Measurements from ENCODE around the gene PITRM1. TPM values are rescaled to one million over a fixed set of nuclear protein-coding genes. Genes with fewer than 3 reads are reported as not detected.

PITRM1 gene
- total RNA-seq, 1 donor from 2014 or later = 84.9 TPM

DNA sequence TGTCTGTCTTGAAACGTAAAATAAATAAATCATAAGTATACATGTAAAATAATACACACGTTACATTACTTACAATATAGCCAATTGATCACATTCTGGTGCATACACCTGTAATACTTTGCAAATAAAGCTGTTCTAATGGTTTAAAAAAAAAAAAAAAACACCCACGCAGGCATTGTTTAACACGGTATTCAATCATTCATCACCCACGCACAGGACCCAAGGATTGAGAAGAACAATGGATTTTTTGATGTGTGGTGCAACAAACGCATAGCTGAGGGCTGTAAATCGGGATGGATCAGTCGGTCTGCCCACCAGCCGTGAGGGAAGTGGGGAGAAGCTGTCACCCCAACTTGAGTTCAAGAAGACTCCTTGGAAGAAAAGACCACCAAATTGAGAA is 8.7 kb downstream of the PITRM1 start:
- H3K27me3 Mint-ChIP-seq (ENCODE audit: low read depth) = no peaks in the 10 kb centered on the region
- H3K4me1 Mint-ChIP-seq (ENCODE audit: low read depth) = no peaks in the 10 kb centered on the region
- H3K27ac Mint-ChIP-seq (ENCODE audit: unreplicated experiment) = no peak overlapping the region
- no peak for DNase-seq (ENCODE audit: low spot score)
- no peak overlapping the region for H3K4me3 Mint-ChIP-seq (ENCODE audit: unreplicated experiment)
- peaks cover 50% of the 10 kb centered on the region for H3K36me3 Mint-ChIP-seq (ENCODE audit: low read depth)
- H3K9me3 Mint-ChIP-seq (ENCODE audit: low read depth) = no peaks in the 10 kb centered on the region
- TF ChIP-seq, protein P1, sequence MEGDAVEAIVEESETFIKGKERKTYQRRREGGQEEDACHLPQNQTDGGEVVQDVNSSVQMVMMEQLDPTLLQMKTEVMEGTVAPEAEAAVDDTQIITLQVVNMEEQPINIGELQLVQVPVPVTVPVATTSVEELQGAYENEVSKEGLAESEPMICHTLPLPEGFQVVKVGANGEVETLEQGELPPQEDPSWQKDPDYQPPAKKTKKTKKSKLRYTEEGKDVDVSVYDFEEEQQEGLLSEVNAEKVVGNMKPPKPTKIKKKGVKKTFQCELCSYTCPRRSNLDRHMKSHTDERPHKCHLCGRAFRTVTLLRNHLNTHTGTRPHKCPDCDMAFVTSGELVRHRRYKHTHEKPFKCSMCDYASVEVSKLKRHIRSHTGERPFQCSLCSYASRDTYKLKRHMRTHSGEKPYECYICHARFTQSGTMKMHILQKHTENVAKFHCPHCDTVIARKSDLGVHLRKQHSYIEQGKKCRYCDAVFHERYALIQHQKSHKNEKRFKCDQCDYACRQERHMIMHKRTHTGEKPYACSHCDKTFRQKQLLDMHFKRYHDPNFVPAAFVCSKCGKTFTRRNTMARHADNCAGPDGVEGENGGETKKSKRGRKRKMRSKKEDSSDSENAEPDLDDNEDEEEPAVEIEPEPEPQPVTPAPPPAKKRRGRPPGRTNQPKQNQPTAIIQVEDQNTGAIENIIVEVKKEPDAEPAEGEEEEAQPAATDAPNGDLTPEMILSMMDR (IDR thresholded peaks at IDR 0.05) = no peak

DNA sequence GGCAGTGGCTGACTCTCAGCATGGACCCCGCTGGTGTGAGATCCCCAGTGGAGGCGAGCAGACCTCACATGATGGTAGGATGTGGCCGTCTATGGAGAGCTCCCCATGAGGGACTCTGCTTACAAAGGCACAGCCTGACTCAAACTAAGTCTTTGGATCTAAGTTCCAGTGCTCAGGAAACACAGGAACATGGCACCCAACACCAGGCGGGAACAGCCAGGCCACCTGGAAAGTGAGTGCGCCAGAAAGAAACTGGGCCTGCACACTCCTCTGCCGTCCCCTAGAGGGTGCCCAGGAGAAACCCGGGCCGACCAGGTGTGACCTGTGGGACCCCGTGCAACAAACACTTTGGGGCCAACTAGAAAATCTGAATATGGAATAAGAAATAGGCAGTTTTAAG is 10.0 kb downstream of the PITRM1 start:
- H3K36me3 Mint-ChIP-seq (ENCODE audit: low read depth) = peaks cover 58% of the 10 kb centered on the region

DNA sequence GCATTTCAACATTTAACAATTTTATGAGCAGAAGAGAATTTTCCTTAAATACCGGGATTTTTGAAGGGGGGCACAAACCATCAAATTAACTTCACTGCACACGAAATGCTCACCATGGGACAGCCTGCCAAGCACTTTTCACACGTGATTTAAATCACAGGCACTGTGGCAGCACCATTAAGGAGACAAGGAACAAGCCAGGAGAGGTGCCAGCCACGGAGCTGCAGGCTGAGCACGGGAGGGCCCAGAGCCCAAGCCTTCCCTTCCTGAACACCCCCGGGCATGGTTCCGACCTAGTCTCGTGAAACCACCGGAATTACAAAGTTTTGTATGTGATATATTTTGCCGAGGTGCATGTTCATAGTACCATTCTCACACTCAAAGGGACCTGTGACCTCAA is 13.4 kb downstream of the PITRM1 start:
- H3K27me3 Mint-ChIP-seq (ENCODE audit: low read depth) = no peaks in the 10 kb centered on the region
- H3K9me3 Mint-ChIP-seq (ENCODE audit: low read depth) = no peaks in the 10 kb centered on the region
- no peak overlapping the region for H3K27ac Mint-ChIP-seq (ENCODE audit: unreplicated experiment)
- DNase-seq (ENCODE audit: low spot score) = no peak
- H3K36me3 Mint-ChIP-seq (ENCODE audit: low read depth) = peaks cover 53% of the 10 kb centered on the region
- H3K4me1 Mint-ChIP-seq (ENCODE audit: low read depth) = no peaks in the 10 kb centered on the region
- TF ChIP-seq, protein P1 (IDR thresholded peaks at IDR 0.05) = no peak
- no peak overlapping the region for H3K4me3 Mint-ChIP-seq (ENCODE audit: unreplicated experiment)

More for the DNA sequence above, 10.0 kb downstream of the PITRM1 start:
- no peaks in the 10 kb centered on the region for H3K27me3 Mint-ChIP-seq (ENCODE audit: low read depth)
- no peaks in the 10 kb centered on the region for H3K4me1 Mint-ChIP-seq (ENCODE audit: low read depth)
- TF ChIP-seq, protein P1 (IDR thresholded peaks at IDR 0.05) = peak; percentile 36
- no peak for DNase-seq (ENCODE audit: low spot score)
- no peak overlapping the region for H3K4me3 Mint-ChIP-seq (ENCODE audit: unreplicated experiment)
- H3K9me3 Mint-ChIP-seq (ENCODE audit: low read depth) = no peaks in the 10 kb centered on the region
- no peak overlapping the region for H3K27ac Mint-ChIP-seq (ENCODE audit: unreplicated experiment)

DNA sequence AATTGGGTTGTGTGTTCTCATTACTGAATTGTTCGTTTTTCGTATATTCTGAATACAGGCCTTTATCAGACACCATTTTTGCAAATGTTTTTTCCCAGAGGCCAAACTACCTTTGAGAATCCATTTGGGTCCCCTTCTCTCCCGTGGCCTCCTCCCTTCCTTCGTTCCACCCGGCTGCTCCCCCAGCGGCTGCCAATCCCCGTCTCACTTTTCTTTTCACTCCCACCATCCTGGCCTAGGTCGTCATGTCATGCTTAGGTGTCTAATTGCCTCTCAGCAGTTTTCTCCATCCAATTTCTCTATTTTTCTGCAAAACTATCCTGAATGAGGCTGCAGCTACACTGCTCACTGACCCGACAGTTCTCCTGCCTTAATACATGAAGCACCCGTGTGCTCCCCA is 17.9 kb downstream of the PITRM1 start:
- Mint-ChIP-seq H3K36me3 (ENCODE audit: low read depth) (peaks cover 64% of the 10 kb centered on the region), H3K27ac (ENCODE audit: unreplicated experiment) (no peak overlapping the region), H3K4me1 (ENCODE audit: low read depth) (no peaks in the 10 kb centered on the region), H3K27me3 (ENCODE audit: low read depth) (no peaks in the 10 kb centered on the region), H3K9me3 (ENCODE audit: low read depth) (no peaks in the 10 kb centered on the region), H3K4me3 (ENCODE audit: unreplicated experiment) (no peak overlapping the region)
- no peak for DNase-seq (ENCODE audit: low spot score)
- TF ChIP-seq, protein P1 (IDR thresholded peaks at IDR 0.05) = no peak

DNA sequence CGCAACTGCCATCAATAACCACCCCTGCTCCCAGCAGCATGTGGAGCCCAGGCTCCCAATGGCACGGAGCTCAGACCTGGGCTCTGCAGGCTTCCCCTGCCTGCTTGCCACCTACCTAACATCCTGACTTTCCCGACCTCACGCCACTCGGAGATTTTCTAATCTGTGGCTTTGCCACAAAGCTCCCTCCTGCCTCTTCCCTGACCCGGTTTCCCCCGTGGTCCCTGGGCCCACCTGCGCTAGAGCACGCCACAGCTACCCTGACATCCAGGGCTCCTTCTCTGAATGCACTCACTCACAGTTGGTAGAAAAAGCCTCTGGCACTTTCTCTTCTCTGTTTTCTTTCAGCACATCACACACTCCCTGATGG is 20.0 kb downstream of the PITRM1 start:
- Mint-ChIP-seq H3K4me3 (ENCODE audit: unreplicated experiment) (no peak overlapping the region), H3K9me3 (ENCODE audit: low read depth) (no peaks in the 10 kb centered on the region), H3K4me1 (ENCODE audit: low read depth) (no peaks in the 10 kb centered on the region), H3K27me3 (ENCODE audit: low read depth) (no peaks in the 10 kb centered on the region), H3K27ac (ENCODE audit: unreplicated experiment) (no peak overlapping the region), H3K36me3 (ENCODE audit: low read depth) (peaks cover 54% of the 10 kb centered on the region)
- TF ChIP-seq, protein P1 (IDR thresholded peaks at IDR 0.05) = no peak
- no peak for DNase-seq (ENCODE audit: low spot score)

Data from chondrocyte (in vitro differentiated cells).